Keratinocyte (primary cell): ENCODE data around the gene DMXL1.

Source experiments
- CTCF ChIP-seq, 3 experiments: IDR thresholded peaks in 1 of 3; conservative IDR thresholded peaks in 1 of 3; optimal IDR thresholded peaks in 1 of 3; 2 replicates in 2 of 3; 3 replicates in 1 of 3; pipeline versions ENCODE3 to v1.5.1; 2011; ENCODE audit warnings: low read length in 3 of 3, mild to moderate bottlenecking in 3 of 3, moderate library complexity in 2 of 3, control low read depth in 1 of 3, inconsistent platforms in 1 of 3; ENCODE audit not compliant: insufficient read depth in 2 of 3; ENCODE audit errors: extremely low read depth in 1 of 3
- EZH2 ChIP-seq: IDR thresholded peaks from one replicate; pipeline ENCODE4 v1.6.1; 2012; ENCODE audit warnings: inconsistent platforms, mild to moderate bottlenecking, low read length, moderate library complexity

- TF ChIP-seq CTCF (optimal IDR thresholded peaks at IDR 0.05 in 1 of 3, IDR thresholded peaks at IDR 0.05 in 1 of 3, conservative IDR thresholded peaks at IDR 0.05 in 1 of 3; ENCODE audit: extremely low read depth in 1 of 3, insufficient read depth in 2 of 3, low read length in 3 of 3) (no peak), EZH2 (no peak)
These were observed 48.1 kb upstream of the DMXL1 start for GRCh38 chr5:119022773-119023172.
